PFSK-1 (cell line): Measurements from ENCODE around the gene ULK3.

Experiments
- SIN3A ChIP-seq: IDR thresholded peaks from 2 replicates; pipeline ENCODE4 v1.6.1; 2012; ENCODE audit warnings: mild to moderate bottlenecking, low read length, moderate library complexity, borderline replicate concordance; ENCODE audit not compliant: insufficient read depth
- TAF1 ChIP-seq: IDR thresholded peaks from 2 replicates; pipeline ENCODE4 v1.6.1; 2012; ENCODE audit warnings: low read length, control low read depth, borderline replicate concordance; ENCODE audit not compliant: insufficient read depth

DNA sequence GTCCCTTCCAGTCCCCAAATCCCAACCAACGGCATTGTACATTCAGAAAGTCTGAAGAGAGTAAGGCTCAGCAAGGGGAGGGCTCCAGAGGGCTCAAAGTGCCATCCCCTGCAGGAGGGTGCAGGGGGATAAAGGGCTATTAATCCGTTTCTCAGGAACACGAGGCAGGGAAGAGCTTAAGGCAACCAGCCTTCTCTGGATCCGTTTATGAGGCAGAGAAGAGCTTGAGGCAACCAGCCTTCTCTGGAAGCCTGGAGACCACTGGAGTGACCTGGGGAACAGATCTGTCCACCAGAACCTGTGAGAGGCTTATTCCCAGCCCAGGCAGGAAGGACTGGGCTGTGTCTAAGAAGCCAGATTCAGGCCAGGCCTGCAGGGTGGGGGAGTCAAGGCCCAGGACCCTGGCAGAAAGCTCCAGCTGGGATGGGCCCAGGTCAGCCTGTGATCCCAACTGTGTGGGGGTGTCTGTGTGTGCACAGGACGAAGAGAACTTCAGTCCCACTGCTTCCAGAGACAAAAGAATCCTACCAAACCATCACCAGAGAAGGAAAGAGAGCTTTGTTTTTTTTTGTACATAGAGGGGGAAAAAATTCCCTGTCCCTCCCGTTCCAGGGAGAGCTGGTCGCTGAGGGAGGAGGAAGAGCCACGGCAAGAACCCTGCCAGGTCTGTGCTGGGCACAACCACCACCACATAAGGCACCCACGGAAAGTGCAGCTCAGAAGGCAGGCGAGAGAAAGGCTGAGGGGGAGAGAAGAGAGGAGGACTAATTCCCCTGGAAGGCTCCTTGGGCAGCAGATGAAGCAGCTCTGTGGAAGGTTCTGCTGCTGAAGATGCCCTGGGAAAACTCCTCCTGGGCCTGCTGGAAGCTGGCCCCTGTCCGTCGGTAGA lies 1.6 kb upstream of the ULK3 start:
- no peak for TF ChIP-seq TAF1
- no peak for TF ChIP-seq SIN3A
